Ascending aorta (tissue), 2 donors: ENCODE data around the gene OTUB2. TPM values are rescaled to one million over a fixed set of nuclear protein-coding genes. Genes with fewer than 3 reads are reported as not detected.

Source experiments
- DNase-seq, 2 donors: peaks; one replicate each; pipeline ENCODE4 v3.0.0-alpha.2; 2019; ENCODE audit warnings: low spot score in 2 of 2
- H3K27ac ChIP-seq, 2 donors: fragments of 200-600 bp; sonication (generic); one replicate each; pipeline ENCODE4 v1.5.1; 2016 to 2017; ENCODE audit warnings: mild to moderate bottlenecking in 1 of 2
- H3K27me3 ChIP-seq: fragments of 200-600 bp; sonication (generic); one replicate; pipeline ENCODE4 v1.5.1; 2017
- H3K36me3 ChIP-seq, 2 donors: fragments of 200-600 bp; sonication (generic); one replicate each; pipeline ENCODE4 v1.5.1; 2016
- H3K4me1 ChIP-seq, 2 donors: fragments of 200-600 bp; sonication (generic); one replicate each; pipeline ENCODE4 v1.5.1; 2016 to 2017; ENCODE audit warnings: mild to moderate bottlenecking in 1 of 2
- H3K4me3 ChIP-seq, 2 donors: fragments of 200-600 bp; sonication (generic); one replicate each; pipeline ENCODE4 v1.5.1; 2016 to 2017; ENCODE audit warnings: mild to moderate bottlenecking in 1 of 2
- H3K9me3 ChIP-seq, 2 donors: fragments of 200-600 bp; sonication (generic); one replicate each; pipeline ENCODE4 v1.5.1; 2016
- intact Hi-C: fragments of 100-400 bp; cut with DNase I; formaldehyde crosslinking; loops from one replicate; pipeline ENCODE4 v1.15.1; 2023
- total RNA-seq: library from RNA; depleted of rRNA; stranded (reverse); fragments of >200 nt; gene quantifications from one replicate; pipeline ENCODE4 v1.1.0, GENCODE V29; 2016
- TF ChIP-seq, protein P1 (sequence below), 3 experiments: fragments of 200-600 bp in 2 of 3; fragments of 450-650 bp in 1 of 3; sonication (generic) in 2 of 3; IDR thresholded peaks; one replicate each; pipeline ENCODE4 v1.5.1; 2016 to 2019; ENCODE audit warnings: antibody characterized with exemption in 3 of 3, mild to moderate bottlenecking in 1 of 3, moderate library complexity in 1 of 3

The OTUB2 gene
- total RNA-seq, 1 donor from 2014 or later, result 0.21 TPM

DNA sequence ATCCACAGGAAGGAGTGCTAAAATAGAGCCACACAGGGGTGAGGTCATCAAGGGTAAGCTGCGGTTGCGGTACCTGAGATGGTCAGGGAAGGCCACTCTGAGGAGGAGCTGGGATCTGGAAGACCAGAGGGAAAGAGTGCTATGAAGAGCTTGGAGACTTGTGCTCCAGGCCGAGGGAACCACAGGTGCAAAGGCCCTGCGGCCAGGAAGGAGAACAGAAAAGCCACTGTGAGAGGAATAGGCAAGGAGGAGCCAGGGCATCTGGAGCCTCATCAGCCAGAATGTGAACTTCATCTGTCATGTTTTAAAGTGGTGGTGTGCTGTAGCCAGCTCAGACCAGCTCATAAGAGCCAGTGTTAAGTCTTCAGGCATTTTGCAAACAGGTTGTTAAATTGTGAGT is 34.5 kb upstream of the OTUB2 start:
- Histone ChIP-seq H3K36me3 (no peaks in the 10 kb centered on the region), H3K4me3 (no peak overlapping the region), H3K27me3 (no peaks in the 10 kb centered on the region), H3K9me3 (no peaks in the 10 kb centered on the region), H3K4me1 (peaks cover 12 to 30% of the 10 kb centered on the region in 2 donors), H3K27ac (peak overlapping the region in 1 of 2 donors; percentile 96)
- DNase-seq, result no peak
- intact Hi-C loops, result no loop called here
- TF ChIP-seq, protein P1, sequence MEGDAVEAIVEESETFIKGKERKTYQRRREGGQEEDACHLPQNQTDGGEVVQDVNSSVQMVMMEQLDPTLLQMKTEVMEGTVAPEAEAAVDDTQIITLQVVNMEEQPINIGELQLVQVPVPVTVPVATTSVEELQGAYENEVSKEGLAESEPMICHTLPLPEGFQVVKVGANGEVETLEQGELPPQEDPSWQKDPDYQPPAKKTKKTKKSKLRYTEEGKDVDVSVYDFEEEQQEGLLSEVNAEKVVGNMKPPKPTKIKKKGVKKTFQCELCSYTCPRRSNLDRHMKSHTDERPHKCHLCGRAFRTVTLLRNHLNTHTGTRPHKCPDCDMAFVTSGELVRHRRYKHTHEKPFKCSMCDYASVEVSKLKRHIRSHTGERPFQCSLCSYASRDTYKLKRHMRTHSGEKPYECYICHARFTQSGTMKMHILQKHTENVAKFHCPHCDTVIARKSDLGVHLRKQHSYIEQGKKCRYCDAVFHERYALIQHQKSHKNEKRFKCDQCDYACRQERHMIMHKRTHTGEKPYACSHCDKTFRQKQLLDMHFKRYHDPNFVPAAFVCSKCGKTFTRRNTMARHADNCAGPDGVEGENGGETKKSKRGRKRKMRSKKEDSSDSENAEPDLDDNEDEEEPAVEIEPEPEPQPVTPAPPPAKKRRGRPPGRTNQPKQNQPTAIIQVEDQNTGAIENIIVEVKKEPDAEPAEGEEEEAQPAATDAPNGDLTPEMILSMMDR (IDR thresholded peaks at IDR 0.05), result no peak

DNA sequence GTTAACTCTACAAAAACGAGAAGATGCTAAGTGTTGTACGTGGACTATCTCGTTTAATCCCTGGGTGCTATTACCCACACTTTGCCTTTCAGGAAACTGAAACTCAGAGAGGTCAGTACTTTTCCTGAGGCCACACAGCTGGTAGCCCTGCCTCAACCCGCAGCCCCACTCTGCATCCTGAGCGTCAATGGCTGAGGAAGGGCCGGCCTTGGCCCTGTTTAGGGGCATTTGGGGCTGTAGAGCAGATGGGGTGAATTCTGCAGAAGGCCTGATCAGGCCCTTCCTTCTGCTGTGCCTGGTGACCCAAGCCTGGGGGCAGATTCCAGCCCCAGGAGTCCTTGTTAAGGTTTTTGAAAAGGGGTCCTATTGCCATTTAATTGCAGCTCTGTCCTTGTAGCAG is 32.8 kb upstream of the OTUB2 start:
- Histone ChIP-seq H3K27ac (peak overlapping the region; percentile 83 to 96), H3K9me3 (no peaks in the 10 kb centered on the region)

DNA sequence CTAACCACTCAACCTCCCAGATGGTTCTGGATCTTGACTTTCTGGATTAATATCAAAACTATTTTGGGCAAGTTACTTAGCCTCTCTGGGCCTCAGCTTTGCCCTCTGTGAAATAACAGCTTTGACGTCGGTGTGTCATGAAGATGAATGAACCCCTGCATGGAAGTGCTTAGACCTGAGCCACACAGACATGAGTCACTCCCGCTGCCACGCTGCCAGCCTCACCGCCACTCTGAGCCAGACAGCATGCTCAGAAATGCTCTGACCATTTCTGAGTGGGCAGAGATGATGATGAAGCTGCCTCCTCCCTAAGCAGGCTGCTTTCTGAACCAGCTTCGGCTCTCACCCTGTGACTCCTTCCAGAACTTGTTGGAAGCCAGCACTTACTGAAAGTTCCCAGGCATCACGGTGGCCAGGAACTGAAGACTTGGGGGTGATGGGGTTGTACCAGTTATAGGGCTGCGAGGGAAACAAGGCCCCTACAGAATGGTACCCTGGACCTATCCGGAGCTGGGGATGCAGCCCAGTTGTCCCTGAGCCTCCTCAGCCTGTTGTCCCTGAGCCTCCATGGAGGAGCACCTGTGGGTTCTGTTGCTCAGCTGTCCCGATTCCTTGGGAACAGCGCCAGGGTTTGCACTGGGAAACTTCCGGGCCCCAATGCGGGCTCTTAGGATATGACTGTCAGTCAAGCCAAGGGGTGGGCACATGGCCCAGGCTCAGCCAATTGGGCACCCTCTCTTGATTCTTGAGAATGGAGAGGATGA is 31.0 kb upstream of the OTUB2 start:
- Histone ChIP-seq H3K36me3 (no peaks in the 10 kb centered on the region), H3K27ac (peak overlapping the region; percentile 96 to 97), H3K4me1 (peaks cover 9 to 30% of the 10 kb centered on the region in 2 donors), H3K9me3 (no peaks in the 10 kb centered on the region), H3K27me3 (no peaks in the 10 kb centered on the region), H3K4me3 (peak overlapping the region; percentile 9 to 55)
- TF ChIP-seq, protein P1 (IDR thresholded peaks at IDR 0.05), result no peak
- DNase-seq, result peak; percentile 85 to 96
- intact Hi-C loops, result loop anchor here (1.0 to 2.0 kb wide), 2 partner anchors 18 to 30 kb away; partner anchors contain the start of gene ASB2

More for the DNA sequence above, 32.8 kb upstream of the OTUB2 start:
- Histone ChIP-seq H3K4me1 (peaks cover 9 to 30% of the 10 kb centered on the region in 2 donors), H3K4me3 (no peak overlapping the region), H3K27me3 (no peaks in the 10 kb centered on the region), H3K36me3 (no peaks in the 10 kb centered on the region)
- intact Hi-C loops, result no loop called here
- TF ChIP-seq, protein P1 (IDR thresholded peaks at IDR 0.05), result no peak
- DNase-seq, result no peak

DNA sequence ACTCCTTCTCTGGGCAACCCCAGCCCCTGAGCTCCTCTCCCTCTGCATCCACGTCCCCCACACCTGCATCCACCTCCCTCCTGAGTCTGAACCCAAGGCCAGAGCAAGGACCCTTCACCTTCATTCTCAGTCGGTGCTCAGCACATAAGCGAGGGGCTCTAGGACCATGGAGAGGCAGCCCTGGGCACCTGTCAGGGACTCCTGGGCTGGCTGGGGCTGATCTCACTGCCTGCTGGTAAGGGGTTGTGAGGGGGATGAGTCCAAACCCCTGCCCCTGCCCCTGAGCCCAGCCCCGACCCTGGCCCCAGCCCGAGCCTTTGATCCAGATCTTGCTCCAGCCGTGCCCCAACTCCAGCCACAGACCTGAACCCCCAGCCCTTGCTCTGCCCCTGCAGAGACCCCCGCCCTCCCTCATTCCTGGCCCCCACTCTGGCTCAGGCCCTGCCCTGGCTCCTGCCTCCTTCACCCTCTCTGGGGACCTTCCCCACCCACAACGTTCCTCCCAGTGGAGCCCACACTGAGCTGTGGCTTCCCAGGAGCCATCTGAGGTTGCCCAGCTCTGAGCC is 29.9 kb upstream of the OTUB2 start:
- H3K27me3 ChIP-seq, result no peaks in the 10 kb centered on the region
- DNase-seq, result no peak
- H3K27ac ChIP-seq, result peak overlapping the region; percentile 96 to 97
- H3K4me1 ChIP-seq, result peaks cover 9 to 30% of the 10 kb centered on the region in 2 donors
- TF ChIP-seq, protein P1 (IDR thresholded peaks at IDR 0.05), result no peak
- no peaks in the 10 kb centered on the region for H3K9me3 ChIP-seq
- peak overlapping the region; percentile 9 to 55 for H3K4me3 ChIP-seq
- no peaks in the 10 kb centered on the region for H3K36me3 ChIP-seq
- intact Hi-C loops, result no loop called here

DNA sequence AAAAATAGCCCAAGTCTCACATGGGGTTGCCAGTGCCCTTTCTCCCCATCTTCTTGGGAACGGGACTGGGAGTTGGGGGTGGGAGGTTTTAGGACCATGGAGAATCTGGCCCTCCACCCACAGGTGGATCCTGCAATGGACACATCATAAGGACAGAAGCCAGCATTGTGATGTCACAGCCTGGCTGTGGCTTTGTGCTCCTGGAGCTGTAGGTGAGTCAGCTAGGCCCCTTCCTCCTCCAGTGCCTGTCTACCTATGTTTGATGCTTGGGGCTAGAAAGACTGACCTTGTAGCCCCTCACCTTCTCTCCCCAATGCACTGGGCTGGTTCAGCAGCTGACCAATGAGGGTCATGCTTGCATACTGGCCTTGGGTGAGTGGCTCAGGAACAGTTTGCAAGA is 29.1 kb upstream of the OTUB2 start, which contains the start of gene CCDC197:
CCDC197 (plus strand) TSS at position 220 of the 400 bp plus-strand sequence. CDS start 831 bp downstream, outside the sequence.
- intact Hi-C loops, result no loop called here
- TF ChIP-seq, protein P1 (IDR thresholded peaks at IDR 0.05), result no peak

More for the DNA sequence above, 29.1 kb upstream of the OTUB2 start, which contains the start of gene CCDC197:
- Histone ChIP-seq H3K4me1 (peaks cover 9 to 30% of the 10 kb centered on the region in 2 donors), H3K4me3 (peak within 1 kb of the TSS; percentile 9 to 55), H3K9me3 (no peaks in the 10 kb centered on the region), H3K27ac (peak within 1 kb of the TSS; percentile 96 to 97), H3K27me3 (no peaks in the 10 kb centered on the region), H3K36me3 (no peaks in the 10 kb centered on the region)
- DNase-seq, result no peak
